MV-4-11 (cell line): ENCODE measurements around the gene KDM4D.
"Not testable (repeated sequence)": the region's sequence is repeated elsewhere in the genome, so short reads cannot be mapped to it uniquely, and the experiment has no call there.

Source experiments
- DNase-seq: peaks from one replicate; lab custom pipeline; 2025; lab: John Stamatoyannopoulos, UW

KDM4D gene

DNA sequence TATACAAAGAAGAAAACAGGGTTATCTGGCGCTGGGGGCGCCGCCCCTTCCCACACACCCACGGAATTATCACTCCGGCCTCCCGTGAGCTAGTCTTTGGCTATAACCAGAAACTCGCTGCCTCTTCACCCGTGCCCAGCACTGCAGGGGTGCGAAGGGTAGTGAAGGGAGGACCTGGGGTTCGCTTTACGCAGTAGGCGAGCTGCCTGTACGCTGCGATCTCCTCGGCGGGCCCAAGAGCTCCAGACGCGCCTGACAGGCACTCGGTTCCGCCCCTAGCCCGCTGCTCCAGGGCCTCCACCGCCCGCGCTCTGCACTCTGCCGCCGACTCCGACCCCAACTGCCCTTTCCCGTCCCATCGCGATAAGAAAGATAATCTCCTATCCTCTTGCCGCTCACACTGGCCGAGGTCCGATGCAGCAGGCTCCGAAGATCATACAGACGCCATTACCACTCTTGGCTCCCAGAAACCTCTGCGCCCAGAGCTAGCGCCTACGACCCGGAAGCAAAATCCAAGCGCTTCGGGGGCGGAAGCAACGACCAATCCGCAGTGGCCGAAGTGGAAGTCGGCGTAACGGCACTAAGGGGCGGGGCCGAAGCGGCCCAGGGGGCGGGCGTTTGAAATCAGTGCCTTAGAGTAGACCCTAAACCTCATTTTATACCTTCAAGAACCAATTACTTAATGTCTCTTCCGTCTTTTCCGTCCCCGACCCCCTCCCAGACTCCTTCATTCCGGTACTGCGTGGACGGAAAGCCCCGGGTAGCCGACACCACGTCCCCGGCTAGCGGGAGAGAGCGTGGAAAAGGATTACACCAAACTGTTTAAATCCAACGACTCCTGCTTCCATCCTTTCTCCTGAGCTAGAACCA lies at the start of gene KDM4D, which contains the start of gene CWC15:
TSS of gene KDM4D (plus strand) at position 611 of the 870 bp plus-strand sequence. CDS start 23,664 bp downstream, outside the sequence.
TSS of gene CWC15 (minus strand) at position 458 of the 870 bp plus-strand sequence. CDS start 1,371 bp downstream, outside the sequence.
- DNase-seq: peak; percentile 92

GRCh38 chr11:94924171-94924572 lies 49.3 kb upstream of the KDM4D start:
- DNase-seq: no peak

DNA sequence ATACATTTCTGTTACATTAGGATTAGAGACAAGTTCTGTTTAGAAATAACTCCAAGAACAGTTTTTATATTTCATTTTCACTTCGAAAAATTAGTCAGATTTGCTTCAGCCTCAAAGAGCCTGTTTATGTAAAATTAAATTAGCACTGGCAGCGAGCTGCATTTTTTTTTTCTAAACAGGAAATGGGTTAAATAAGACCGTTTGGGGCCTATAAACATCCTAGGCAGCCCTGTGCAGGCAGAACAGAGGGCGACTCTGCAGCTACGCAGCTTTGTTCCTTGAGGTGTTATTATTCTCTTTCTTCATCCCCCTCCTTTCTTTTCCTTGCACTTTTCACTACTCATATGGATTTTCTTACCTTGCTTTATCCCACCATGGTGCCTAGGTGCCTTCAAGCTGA lies 48.9 kb upstream of the KDM4D start:
- no peak for DNase-seq

- no peak for DNase-seq
These were observed 47.9 kb upstream of the KDM4D start for GRCh38 chr11:94925422-94926270.

GRCh38 chr11:94926271-94926625 lies 47.3 kb upstream of the KDM4D start:
- DNase-seq: no peak

DNA sequence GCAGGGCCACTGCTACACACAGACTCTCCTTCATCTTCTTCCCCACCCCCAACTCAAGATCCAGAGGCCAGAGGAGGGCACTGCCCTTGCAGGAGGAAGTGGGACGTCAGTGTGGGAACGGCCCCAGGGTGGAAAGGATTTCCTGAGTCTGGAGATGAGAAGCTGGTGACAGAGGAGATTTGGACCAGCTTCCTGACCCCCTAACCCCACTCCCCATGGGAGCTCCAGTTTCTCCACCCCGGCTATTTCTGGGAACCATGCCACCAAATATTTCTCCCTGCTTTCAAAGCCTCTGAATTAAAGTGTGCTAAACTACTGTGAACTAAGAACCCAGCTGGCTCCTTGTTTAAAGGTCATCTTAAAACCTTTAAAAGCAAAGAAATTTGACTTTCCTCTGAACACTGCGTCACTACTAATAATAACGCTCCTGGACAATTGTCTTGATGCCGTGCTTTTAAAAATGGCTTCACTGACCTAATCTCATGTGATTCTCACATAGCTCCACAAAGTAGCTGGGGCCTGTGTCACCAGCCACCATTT lies 46.7 kb upstream of the KDM4D start:
- DNase-seq: peak; percentile 69

DNA sequence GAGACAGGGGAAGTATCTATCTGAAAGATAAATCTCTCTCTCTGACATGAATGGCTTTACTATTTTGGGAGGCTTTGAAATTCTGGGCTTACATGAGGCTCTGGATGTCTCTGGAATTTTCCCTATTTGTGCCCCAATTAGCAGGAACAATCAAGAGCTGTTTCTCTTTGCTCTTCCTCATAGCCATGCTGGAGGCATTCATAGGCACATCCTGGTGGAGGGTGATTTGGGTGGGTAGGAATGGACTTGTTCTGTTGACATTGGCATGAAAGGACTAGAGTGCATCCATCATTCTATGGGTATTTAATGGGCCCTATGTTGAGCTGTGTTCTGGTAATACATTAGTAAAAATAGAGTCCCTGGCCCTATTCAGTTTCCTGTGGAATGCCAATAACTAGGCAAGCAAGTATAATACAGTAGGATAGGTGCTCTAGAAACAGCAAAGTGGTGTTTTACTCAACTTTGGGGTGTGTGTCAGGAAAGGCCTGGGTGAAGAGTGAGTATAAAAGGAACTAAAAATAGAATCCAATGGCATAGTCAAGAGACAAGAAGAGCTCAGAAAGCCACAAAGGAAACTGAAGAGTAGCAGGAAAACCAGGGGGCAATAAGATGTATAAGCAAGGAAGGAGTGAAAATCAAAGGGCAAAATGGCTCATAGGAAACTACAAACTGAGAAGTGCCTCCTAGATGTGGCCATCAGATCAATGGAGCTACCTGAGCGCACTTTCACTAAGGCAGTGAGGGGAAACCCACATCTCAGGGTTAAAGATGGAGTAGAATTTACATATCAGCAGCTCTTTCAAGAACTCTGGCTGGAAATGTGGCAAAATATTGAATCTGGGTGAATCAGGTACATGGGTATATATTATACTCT lies 45.2 kb upstream of the KDM4D start:
- DNase-seq: peak; percentile 23

- not testable (repeated sequence) for DNase-seq
These were observed 41.4 kb upstream of the KDM4D start for GRCh38 chr11:94932072-94932471.

GRCh38 chr11:94932503-94932902 lies 41.0 kb upstream of the KDM4D start:
- no peak for DNase-seq

- no peak for DNase-seq
These were observed 40.0 kb upstream of the KDM4D start for GRCh38 chr11:94933223-94934130.

DNA sequence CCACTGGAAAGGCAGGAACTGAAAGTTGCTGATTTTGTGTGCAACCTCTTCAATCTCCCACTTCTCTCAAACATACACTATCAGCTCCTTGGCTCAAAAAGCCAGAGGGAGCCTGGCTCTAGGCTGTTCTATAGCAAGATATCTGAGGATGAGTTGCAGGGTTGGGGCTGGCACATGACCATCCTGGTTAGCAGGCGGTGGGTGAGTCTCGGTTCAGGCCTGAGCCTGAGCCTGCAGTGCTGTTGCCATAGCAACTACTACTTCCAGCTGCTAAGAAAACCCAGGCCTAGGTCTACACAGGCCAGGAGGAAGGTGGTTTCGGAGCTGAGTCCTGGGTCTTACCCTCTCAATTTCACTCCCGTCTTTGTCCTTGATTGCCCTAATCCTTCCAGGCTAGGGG lies 39.1 kb upstream of the KDM4D start:
- no peak for DNase-seq

GRCh38 chr11:94934846-94935245 lies 38.7 kb upstream of the KDM4D start:
- no peak for DNase-seq

DNA sequence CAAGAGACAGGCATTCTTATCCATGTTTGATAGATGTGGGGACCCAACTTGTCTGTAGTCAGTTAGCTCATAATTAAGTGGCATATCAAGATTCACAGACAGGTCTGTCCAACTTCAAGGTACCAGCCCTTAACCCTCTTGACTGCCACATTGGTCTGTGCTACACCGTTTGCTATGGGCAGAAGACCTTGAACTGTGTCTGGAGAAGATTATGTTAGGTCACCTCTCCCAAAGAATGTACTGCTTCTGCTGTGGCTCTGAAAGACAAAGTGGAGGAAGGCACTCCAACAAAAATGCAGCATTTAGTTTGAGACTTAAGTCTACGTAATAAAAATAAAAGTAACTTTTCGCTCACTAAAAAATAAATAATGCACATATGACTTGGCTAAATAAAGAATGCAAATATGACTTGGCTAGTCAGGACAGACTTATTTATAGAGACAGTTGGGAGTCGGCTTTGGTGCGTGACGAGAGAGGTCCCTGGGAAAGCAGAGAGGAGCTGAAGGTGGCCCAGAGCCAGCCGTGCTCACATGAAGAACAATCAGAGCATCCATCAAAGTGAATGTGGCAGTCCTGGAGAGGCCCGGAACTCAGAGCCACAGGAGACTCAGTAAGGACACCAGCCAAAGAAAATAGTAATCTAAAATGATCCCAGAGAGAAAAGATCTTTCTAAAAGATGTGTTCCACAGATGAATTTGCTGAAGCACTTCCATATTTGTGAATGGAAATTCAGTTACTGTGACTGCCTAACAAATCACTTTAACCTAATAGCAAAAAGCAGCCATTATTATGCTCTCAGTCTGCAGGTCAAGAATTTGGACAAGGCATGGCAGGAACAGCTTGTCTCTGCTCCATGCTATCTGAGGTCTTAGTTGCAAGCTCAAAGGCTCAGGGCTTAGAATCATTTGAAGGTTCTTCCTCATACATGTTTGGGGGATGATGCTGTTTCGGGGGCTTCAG lies 35.1 kb upstream of the KDM4D start:
- no peak for DNase-seq

DNA sequence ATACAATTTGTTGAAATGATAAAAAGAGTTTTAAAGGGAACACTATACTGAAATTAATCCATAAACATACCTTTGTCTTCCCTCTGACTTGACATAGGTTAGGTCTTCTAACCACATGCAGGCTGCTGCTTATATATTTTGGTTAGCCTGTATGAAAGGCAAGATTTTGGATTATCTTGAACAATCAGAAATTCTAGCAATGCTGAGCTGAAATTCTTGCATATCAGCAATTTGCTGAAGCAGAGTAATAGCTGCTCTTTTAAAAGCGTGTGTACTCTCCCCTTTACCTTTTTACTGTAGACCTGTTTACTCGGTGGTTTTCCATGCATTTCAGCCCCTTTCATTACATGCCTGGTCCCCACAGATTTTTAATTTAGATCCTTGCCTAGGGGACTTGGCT lies 34.2 kb upstream of the KDM4D start:
- DNase-seq: no peak

DNA sequence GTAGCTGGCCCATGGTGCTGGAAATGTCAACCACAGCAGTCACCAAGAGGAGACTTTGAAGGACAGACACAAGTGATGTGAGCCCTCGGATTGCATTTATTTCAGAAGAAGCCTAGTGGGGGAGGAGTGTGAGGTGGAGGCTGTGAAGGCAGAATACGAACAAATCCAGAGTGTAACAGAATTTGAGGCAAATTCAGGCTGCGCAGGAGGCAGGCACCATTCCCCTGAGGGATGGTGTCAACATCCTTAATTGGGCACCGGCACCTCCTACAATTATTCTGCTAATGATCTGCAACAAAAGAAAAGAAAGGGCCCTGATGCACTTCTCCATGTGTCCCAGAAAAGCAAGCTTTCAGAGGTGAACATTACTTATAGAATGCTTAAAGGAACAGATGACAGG lies 32.4 kb upstream of the KDM4D start:
- DNase-seq: no peak

DNA sequence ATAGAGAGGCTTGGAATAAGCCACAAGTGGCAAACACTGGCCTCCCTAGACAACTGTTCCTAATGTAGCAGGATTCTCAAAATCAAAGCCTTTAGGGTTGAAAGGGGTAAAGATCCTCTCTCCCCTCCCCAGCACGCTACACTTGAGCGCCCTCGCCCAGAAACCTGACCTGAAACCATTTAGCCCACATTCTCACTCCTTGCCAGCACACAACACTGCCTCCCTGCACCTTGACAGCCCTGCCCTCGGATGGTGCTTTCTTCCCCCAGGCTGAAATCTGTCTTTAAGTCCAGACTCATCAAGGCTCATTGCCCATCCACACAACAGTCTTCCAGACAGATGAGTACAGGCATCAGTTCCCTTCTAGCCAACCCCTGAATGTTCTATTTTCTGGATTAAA lies 26.7 kb upstream of the KDM4D start:
- DNase-seq: no peak

DNA sequence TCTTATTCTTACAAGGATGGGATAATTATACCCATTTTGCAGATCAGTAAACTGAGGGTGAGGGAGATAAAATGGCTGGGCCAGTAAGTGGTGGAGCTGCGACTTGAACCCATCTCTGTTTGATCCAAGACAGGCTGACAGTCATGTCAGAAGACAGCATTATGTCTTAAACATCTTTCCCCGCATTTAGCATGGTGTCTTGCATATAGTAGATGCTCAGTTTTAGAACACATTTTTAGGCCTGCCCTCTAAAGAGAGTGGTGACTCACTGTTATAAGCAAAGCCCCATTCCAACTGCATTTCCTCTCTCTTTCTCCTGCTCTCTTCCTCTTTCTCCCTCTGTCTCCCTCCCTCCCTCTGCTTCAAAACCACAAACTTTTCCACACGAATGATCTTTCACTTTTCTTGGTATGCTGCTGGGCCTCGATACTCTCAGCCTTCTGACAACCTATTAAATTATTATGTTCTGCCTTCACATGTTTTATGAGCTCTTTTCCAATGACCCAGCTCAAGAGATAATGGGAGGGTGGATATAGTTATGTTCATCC lies 25.4 kb upstream of the KDM4D start:
- peak; percentile 85 for DNase-seq

DNA sequence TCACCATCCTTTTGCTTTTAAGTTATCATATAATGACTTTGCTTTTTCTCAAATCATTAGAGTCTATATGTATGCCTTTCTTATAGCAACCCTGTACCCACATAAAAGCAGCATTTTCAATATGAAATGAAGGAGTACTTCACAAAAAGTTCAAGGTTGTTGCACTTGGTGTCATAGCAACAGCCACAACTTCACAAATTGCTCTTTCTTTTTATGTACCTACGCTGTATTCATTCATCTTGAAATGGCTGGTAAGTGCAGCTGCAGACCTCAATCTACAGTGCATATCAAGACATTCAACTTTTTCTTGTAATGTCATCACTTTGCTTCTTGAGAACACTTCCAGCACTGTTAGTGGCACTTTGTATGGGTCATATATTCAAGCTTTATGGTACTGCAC lies 18.8 kb upstream of the KDM4D start:
- no peak for DNase-seq

DNA sequence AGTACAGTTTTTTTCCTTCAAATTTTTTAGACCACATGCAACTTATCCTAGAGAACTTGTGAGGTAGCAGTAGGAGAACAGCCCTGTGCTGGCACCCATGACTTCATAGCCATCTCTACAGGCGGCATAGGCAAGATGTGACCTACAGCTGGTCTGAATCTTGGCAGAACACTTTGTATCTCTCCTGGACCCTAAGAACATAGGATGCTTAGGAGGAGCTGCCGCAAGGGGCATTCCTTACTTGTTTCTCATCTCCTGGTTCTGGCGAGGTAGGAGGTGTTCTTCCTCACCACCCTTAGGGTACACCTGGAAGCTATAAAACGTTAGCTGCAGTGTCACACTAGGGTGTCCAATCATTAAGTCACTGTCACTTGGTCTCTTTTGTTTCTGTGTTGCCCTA lies 16.5 kb upstream of the KDM4D start:
- no peak for DNase-seq
